ENCODE data around the gene VANGL1. TPM values are rescaled to one million over a fixed set of nuclear protein-coding genes. Genes with fewer than 3 reads are reported as not detected.
A peak's percentile ranks its signal among the peaks of the same experiment; 100 is the strongest.

The VANGL1 gene
- total and polyA plus RNA-seq, 2 of the 13 experiments (the other 11 are each of a cell fraction or from before 2014, with no cell fraction given): 5.3 to 9.4 TPM

GRCh38 chr1:115642168-115643072 is 650 bp downstream of the VANGL1 start (continued):
- TF ChIP-seq PRDM15 (CRISPR knock-in tag; IDR thresholded peaks at IDR 0.05): no peak
- TF ChIP-seq ZBTB20 (CRISPR knock-in tag; IDR thresholded peaks at IDR 0.05; ENCODE audit: borderline replicate concordance, low read depth): no peak
- TF ChIP-seq ZNF256 (CRISPR knock-in tag; conservative IDR thresholded peaks at IDR 0.05): no peak
- peak; percentile 38; the same call in 1 of the 2 replicates for TF ChIP-seq ZSCAN25 (CRISPR knock-in tag; IDR thresholded peaks at IDR 0.05)
- 0 out of 2 replicates have a peak, but pooled peaks have one; percentile 23 for TF ChIP-seq MTA1 (CRISPR knock-in tag; IDR thresholded peaks at IDR 0.05; ENCODE audit: borderline replicate concordance)
- no peak for TF ChIP-seq MAFF (IDR thresholded peaks at IDR 0.05; ENCODE audit: low read depth, low read length)
- no peak for TF ChIP-seq STAG1 (CRISPR knock-in tag; IDR thresholded peaks at IDR 0.05)
- TF ChIP-seq HNF4A (CRISPR knock-in tag; IDR thresholded peaks at IDR 0.05): peak; percentile 74
- no peak for TF ChIP-seq ZNF143 (CRISPR knock-in tag; IDR thresholded peaks at IDR 0.05)
- TF ChIP-seq SALL1 (CRISPR knock-in tag; IDR thresholded peaks at IDR 0.05): peak; percentile 61
- 0 out of 2 replicates have a peak, but pooled peaks have one; percentile 15 for TF ChIP-seq MIXL1 (CRISPR knock-in tag; IDR thresholded peaks at IDR 0.05)
- TF ChIP-seq HMGXB4 (CRISPR knock-in tag; IDR thresholded peaks at IDR 0.05; ENCODE audit: borderline replicate concordance in 1 of 2, low read depth in 1 of 2): peak in 1 of 2 experiments; percentile 82; a peak in 2 of 4 replicates
- TF ChIP-seq RBM39 (IDR thresholded peaks at IDR 0.05; ENCODE audit: low read depth, low read length, poor library complexity, severe bottlenecking): peak; percentile 28
- TF ChIP-seq SKIL (CRISPR knock-in tag; IDR thresholded peaks at IDR 0.05; ENCODE audit: borderline replicate concordance): peak; percentile 48; the same call in 1 of the 2 replicates
- TF ChIP-seq PREB (CRISPR knock-in tag; IDR thresholded peaks at IDR 0.05): no peak
- peak; percentile 23; the same call in 1 of the 2 replicates for TF ChIP-seq ZGPAT (CRISPR knock-in tag; IDR thresholded peaks at IDR 0.05)
